ENCODE results near the gene TRPC3.

TRPC3 gene

DNA sequence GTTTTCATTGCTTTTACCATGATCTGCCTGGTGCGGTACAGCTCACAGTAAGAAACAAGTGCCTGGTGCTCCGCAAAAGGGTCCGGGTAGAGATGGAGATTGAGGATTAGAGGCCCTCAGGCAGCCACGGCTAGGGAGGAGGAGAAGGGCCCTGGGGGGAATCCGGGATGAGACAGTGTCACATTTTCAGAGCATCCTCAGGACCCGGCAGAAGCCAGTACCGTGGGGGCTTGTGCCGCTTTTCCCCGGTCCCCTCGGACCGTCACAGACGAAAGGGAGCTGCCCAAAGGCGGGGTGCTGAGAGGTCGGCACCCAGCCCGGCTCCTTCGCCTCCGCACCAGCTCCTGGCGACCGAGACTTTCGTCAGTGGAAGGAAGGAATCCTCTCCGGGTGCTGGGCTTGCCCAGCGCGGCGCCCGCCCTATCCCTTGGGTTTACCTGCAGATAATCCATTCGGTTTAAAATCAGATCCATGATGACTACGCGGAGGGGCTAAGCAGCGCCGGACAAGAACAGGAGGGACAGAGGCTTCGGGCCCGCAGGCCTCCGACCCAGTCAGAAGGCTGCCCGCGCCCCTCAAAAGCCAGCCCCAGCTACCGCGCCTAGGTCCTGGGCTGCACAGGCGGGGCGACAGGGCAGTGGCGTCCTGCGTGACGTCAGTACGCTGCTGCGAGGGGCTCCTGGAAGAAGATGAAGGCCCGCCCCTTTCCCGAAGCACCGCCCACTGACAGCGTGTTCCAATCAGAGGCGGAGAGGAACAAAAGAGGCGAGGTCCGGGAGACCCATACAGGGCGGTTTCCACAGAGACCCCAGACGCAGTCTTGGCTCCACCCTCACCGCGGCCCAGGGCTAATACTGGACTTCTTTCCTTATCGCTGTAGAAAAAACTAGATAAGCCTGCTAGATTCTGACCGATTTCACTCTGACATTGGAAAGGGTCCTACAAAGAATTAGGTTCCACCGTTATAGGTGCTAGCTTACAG is 81.7 kb downstream of the TRPC3 start, which contains the start of gene BBS7:
TSS of gene BBS7 (minus strand) at position 634 of the 982 bp plus-strand sequence. CDS start at position 473, 161 bp downstream.
- peak; percentile 85 for DNase-seq

DNA sequence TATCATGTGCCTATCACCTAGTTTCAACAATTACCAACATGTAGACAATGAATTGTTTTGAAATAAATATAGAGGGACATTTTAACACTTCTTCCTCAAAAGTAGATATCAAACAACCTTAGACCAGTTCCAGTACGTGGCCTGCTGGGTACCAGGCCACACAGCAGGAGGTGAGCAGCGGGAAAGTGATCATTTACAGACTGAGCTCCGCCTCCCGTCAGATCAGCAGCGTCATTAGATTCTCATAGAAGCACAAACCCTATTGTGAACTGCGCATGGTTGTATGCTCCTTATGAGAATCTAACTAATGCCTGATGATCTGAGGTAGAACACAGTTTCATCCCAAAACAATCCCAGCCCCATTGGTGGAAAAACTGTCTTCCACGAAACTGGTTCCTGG is 88.1 kb downstream of the TRPC3 start:
- no peak for DNase-seq

- no peak for DNase-seq
Measured at GRCh38 chr4:121861426-121861825, 90.4 kb downstream of the TRPC3 start.

DNA sequence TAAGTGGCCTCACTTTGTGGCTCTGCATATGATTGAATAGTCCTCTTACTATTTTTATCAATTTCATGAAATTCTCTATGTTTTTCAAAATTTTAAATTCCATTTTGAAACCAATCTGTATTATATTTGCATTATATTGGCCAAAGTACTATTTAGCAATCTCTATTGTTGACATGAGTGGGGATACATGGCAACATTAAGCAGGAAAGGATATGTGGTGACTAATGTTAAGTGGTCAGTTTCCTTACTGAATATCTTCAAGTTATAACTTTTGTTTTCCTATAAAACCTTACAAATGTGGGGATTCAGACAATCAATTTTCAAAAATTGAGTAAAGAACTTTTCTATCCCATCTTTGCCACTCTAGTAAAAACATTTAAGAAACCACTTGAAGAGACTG is 91.7 kb downstream of the TRPC3 start:
- no peak for DNase-seq

DNA sequence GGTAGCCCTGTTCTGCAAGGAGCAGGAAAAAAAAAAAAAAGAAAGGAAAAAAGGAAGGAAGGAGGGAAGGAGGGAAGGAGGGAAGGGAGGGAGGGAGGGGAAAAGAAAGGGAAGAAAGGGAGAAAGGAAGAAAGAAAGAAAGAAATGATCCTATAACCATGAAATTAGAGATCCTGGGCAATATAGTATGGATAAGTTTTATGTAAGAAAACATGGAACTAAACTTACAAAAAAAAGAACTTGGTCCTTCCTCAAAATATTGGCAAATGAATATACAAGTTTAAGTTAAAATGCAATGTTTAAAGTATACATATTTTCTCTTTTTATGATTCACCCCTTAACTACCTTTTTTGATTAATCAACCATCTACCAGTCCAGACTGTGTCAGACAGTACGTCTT is 100.5 kb downstream of the TRPC3 start:
- no peak for DNase-seq

- DNase-seq = no peak
Measured at GRCh38 chr4:121846662-121847061, 105.2 kb downstream of the TRPC3 start.

- no peak for DNase-seq
Measured at GRCh38 chr4:121842862-121843261, 109.0 kb downstream of the TRPC3 start.

- DNase-seq = no peak
Measured at GRCh38 chr4:121838136-121838535, 113.7 kb downstream of the TRPC3 start.

DNA sequence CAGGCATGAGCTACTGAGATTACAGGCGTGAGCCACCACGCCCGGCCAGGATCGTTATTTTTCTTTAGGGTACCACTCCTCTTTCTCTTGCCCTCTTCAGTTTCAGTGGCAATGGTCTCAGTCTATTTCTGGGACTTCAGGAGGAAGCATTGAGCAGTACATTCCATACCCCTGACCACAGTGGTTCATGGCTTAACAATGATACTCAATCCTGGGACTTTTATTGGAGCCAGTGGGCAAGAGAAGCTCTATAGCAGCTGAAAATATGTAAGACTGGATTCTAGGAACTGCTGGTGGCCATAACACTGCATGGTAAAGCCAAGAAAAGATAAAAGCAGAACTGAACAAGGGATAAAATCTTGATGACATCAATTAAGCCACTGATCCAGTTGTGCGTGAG is 122.3 kb downstream of the TRPC3 start:
- no peak for DNase-seq
